Activated naive CD8-positive, alpha-beta T cell treated with anti-CD3 and anti-CD28 coated beads for 36 hours (primary cell): ENCODE results near the gene ZNF557. TPM values are rescaled to one million over a fixed set of nuclear protein-coding genes. Genes with fewer than 3 reads are reported as not detected.
"Not testable (repeated sequence)": the region's sequence is repeated elsewhere in the genome, so short reads cannot be mapped to it uniquely, and the experiment has no call there.

Experiments used
- DNase-seq: peaks from one replicate; pipeline ENCODE4 v3.0.0; 2021
- H3K27ac Mint-ChIP-seq: one replicate; pipeline ENCODE4 v1.8.0; 2022; ENCODE audit warnings: mild to moderate bottlenecking, moderate library complexity, mixed read lengths
- H3K27me3 Mint-ChIP-seq: one replicate; pipeline ENCODE4 v1.8.0; 2022; ENCODE audit warnings: mild to moderate bottlenecking, mixed read lengths
- H3K36me3 Mint-ChIP-seq: one replicate; pipeline ENCODE4 v1.8.0; 2021; ENCODE audit warnings: mild to moderate bottlenecking, mixed read lengths
- H3K4me1 Mint-ChIP-seq: one replicate; pipeline ENCODE4 v1.8.0; 2021; ENCODE audit warnings: mixed read lengths
- H3K4me3 Mint-ChIP-seq: one replicate; pipeline ENCODE4 v1.8.0; 2022; ENCODE audit warnings: mild to moderate bottlenecking, moderate library complexity, mixed read lengths
- H3K9me3 Mint-ChIP-seq: one replicate; pipeline ENCODE4 v1.8.0; 2022; ENCODE audit warnings: mixed read lengths
- total RNA-seq, 2 experiments: library from RNA; stranded (reverse); gene quantifications; one replicate each; pipeline ENCODE4 v1.2.3, GENCODE V29; 2021

ZNF557 gene
- total RNA-seq, 2 experiments from 2014 or later, result 10.5 to 11.6 TPM

DNA sequence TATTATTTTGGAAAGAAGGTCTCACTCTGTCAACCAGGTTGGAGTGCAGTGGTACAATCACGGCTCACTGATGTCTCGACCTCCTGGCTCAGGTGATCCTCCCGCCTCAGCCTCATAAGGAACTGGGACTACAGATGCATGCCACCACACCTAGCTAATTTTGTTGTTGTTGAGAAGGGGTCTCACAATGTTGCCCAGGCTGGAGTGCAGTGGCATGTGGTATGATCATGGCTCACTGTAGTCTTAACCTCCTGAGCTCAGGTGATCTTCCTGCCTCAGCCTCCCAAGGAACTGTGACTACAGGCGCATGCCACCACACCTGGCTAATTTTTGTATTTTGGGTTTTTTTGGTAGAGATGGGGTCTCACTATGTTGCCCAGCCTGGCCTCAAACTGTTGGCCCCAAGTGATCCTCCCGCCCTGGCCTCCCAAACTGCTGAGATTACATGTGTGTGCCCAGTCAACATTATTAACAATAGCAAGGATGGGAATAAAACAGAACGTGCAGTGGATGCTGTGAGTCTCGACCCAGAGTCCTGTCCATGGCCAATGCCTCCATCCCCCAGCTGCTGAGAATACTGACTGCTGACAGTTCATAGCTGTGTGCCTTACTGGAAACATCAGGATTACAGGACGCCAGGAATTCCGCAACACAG lies 5.6 kb upstream of the ZNF557 start:
- Mint-ChIP-seq H3K27me3 (no peaks in the 10 kb centered on the region), H3K9me3 (no peaks in the 10 kb centered on the region), H3K4me3 (no peak overlapping the region), H3K4me1 (peaks cover 2% of the 10 kb centered on the region), H3K36me3 (no peaks in the 10 kb centered on the region), H3K27ac (no peak overlapping the region)
- DNase-seq, result no peak

- H3K9me3 Mint-ChIP-seq, H3K27me3 Mint-ChIP-seq, H3K27ac Mint-ChIP-seq, DNase-seq, H3K4me3 Mint-ChIP-seq, H3K4me1 Mint-ChIP-seq: not testable (repeated sequence)
- peaks cover 12% of the 10 kb centered on the region for H3K36me3 Mint-ChIP-seq
Measured at GRCh38 chr19:7067122-7067521, 2.4 kb upstream of the ZNF557 start.

- Mint-ChIP-seq H3K4me3 (no peak overlapping the region), H3K27me3 (no peaks in the 10 kb centered on the region), H3K9me3 (no peaks in the 10 kb centered on the region), H3K36me3 (peaks cover 18% of the 10 kb centered on the region), H3K4me1 (peaks cover 5% of the 10 kb centered on the region), H3K27ac (no peak overlapping the region)
- DNase-seq, result no peak
Measured at GRCh38 chr19:7067716-7068115, 1.8 kb upstream of the ZNF557 start.

DNA sequence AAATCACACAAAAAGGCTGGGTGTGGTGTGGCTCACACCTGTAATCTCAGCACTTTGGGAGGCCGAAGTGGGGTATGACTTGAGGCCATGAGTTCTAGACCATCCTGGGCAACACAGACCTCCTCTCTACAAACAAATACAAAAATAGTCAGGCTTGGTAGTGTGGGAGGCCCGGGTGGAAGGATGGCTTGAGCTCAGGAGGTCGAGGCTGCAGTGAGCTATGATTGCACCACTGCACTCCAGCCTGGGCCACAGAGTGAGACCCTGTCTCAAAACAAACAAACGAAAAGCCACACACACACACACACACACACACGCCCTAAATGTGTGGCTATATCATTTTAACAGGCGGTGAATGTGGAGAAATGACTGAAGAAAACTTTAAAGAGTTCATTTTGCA lies 904 bp upstream of the ZNF557 start:
- no peak for DNase-seq
- Mint-ChIP-seq H3K9me3 (no peaks in the 10 kb centered on the region), H3K36me3 (peaks cover 21% of the 10 kb centered on the region), H3K27ac (peak overlapping the region; percentile 91), H3K27me3 (no peaks in the 10 kb centered on the region), H3K4me3 (peak overlapping the region; percentile 94), H3K4me1 (peaks cover 9% of the 10 kb centered on the region)

- H3K4me1 Mint-ChIP-seq, result peaks cover 9% of the 10 kb centered on the region
- H3K27me3 Mint-ChIP-seq, result no peaks in the 10 kb centered on the region
- no peaks in the 10 kb centered on the region for H3K9me3 Mint-ChIP-seq
- DNase-seq, result no peak
- peak overlapping the region; percentile 94 for H3K4me3 Mint-ChIP-seq
- H3K27ac Mint-ChIP-seq, result peak overlapping the region; percentile 91
- H3K36me3 Mint-ChIP-seq, result peaks cover 32% of the 10 kb centered on the region
Measured at GRCh38 chr19:7069904-7070226, 362 bp downstream of the ZNF557 start.

GRCh38 chr19:7072541-7072940 lies 3.0 kb downstream of the ZNF557 start:
- H3K27ac Mint-ChIP-seq, result peak overlapping the region; percentile 18
- no peak for DNase-seq
- H3K27me3 Mint-ChIP-seq, result no peaks in the 10 kb centered on the region
- H3K9me3 Mint-ChIP-seq, result peaks cover 10% of the 10 kb centered on the region
- H3K4me1 Mint-ChIP-seq, result peaks cover 9% of the 10 kb centered on the region
- peak overlapping the region; percentile 24 for H3K4me3 Mint-ChIP-seq
- H3K36me3 Mint-ChIP-seq, result peaks cover 58% of the 10 kb centered on the region

DNA sequence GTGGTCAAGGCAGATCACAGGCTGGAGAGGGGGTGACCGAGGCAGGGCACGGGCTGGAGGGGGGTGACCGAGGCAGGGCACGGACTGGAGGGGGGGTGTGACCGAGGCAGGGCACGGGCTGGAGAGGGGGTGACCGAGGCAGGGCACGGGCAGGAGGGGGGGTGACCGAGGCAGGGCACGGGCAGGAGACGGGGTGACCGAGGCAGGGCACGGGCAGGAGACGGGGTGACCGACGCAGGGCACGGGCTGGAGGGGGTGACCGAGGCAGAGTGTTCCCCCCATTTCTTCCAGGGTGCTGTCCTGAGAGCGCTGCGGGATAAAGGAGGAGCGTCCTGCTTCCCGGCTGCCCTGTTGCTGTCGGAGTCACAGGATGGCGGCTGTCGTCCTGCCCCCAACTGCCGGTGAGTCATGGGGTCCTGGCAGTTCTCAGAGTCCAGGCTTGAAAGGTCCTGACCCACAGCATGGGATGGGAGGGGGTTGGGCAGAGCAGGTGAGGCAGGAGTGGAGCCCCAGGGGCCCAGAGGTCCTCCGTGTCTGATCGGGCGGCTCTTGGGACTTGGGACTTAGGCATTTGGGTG lies 5.3 kb downstream of the ZNF557 start:
- Mint-ChIP-seq H3K4me3 (no peak overlapping the region), H3K27me3 (no peaks in the 10 kb centered on the region), H3K36me3 (peaks cover 80% of the 10 kb centered on the region), H3K9me3 (peaks cover 29% of the 10 kb centered on the region), H3K4me1 (peaks cover 6% of the 10 kb centered on the region), H3K27ac (no peak overlapping the region)
- no peak for DNase-seq

DNA sequence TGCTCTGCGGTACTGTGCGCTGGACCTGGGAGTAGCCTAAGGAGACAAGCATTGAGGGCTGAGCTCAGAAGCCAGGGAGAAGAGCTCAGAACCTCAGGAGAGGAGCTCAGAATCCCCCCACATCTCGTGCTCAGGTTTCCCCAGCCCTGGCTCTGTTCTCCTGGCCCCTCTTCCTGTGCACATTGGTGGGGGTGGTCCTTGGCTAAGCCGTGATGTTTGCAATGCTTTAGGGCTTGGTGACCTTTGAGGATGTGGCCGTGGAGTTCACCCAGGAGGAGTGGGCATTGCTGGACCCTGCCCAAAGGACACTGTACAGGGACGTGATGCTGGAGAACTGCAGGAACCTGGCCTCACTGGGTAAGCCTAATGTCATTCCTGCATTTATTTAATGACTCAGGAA lies 6.6 kb downstream of the ZNF557 start:
- Mint-ChIP-seq H3K9me3 (peaks cover 37% of the 10 kb centered on the region), H3K27me3 (no peaks in the 10 kb centered on the region), H3K27ac (no peak overlapping the region), H3K4me3 (no peak overlapping the region), H3K4me1 (peaks cover 4% of the 10 kb centered on the region), H3K36me3 (peaks cover 88% of the 10 kb centered on the region)
- DNase-seq, result no peak

DNA sequence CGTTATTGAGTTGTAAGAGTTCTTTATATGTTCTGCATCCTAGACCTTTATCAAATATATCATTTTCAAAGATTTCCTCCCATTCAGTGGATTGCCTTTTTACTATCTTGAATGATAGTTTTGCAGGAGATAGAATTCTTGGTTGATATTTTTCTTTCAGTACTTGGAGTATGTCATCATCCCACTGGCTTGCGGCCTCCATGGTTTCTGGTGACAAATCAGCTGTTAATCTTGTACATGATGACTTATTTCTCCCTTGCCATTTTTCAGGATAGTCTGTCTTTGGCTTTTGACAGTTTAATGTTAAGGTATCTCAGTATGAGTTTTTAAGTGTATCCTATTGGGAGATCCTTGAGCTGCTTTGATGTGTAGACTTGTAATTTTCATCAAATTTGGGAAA lies 8.5 kb downstream of the ZNF557 start:
- H3K27ac Mint-ChIP-seq, result no peak overlapping the region
- H3K9me3 Mint-ChIP-seq, result peaks cover 45% of the 10 kb centered on the region
- no peaks in the 10 kb centered on the region for H3K27me3 Mint-ChIP-seq
- no peak for DNase-seq
- no peak overlapping the region for H3K4me3 Mint-ChIP-seq
- peaks cover 2% of the 10 kb centered on the region for H3K4me1 Mint-ChIP-seq
- H3K36me3 Mint-ChIP-seq, result peaks cover 93% of the 10 kb centered on the region

- Mint-ChIP-seq H3K4me1 (no peaks in the 10 kb centered on the region), H3K27ac (peak overlapping the region; percentile 19), H3K9me3 (peaks cover 45% of the 10 kb centered on the region), H3K36me3 (peaks cover 90% of the 10 kb centered on the region), H3K4me3 (no peak overlapping the region), H3K27me3 (no peaks in the 10 kb centered on the region)
- no peak for DNase-seq
Measured at GRCh38 chr19:7083076-7083956, 13.8 kb downstream of the ZNF557 start.

GRCh38 chr19:7088999-7089398 lies 19.5 kb downstream of the ZNF557 start:
- peaks cover 39% of the 10 kb centered on the region for H3K9me3 Mint-ChIP-seq

GRCh38 chr19:7098096-7098495 lies 28.6 kb downstream of the ZNF557 start:
- H3K9me3 Mint-ChIP-seq, result peaks cover 33% of the 10 kb centered on the region
- H3K36me3 Mint-ChIP-seq, result peaks cover 22% of the 10 kb centered on the region
- H3K27ac Mint-ChIP-seq, result peak overlapping the region; percentile 95
- H3K4me1 Mint-ChIP-seq, result peaks cover 7% of the 10 kb centered on the region
- H3K27me3 Mint-ChIP-seq, result no peaks in the 10 kb centered on the region
- peak overlapping the region; percentile 92 for H3K4me3 Mint-ChIP-seq
- no peak for DNase-seq

More at GRCh38 chr19:7088999-7089398, 19.5 kb downstream of the ZNF557 start:
- Mint-ChIP-seq H3K27me3 (no peaks in the 10 kb centered on the region), H3K27ac (no peak overlapping the region), H3K4me3 (no peak overlapping the region), H3K36me3 (peaks cover 70% of the 10 kb centered on the region), H3K4me1 (peaks cover 8% of the 10 kb centered on the region)
- DNase-seq, result no peak

DNA sequence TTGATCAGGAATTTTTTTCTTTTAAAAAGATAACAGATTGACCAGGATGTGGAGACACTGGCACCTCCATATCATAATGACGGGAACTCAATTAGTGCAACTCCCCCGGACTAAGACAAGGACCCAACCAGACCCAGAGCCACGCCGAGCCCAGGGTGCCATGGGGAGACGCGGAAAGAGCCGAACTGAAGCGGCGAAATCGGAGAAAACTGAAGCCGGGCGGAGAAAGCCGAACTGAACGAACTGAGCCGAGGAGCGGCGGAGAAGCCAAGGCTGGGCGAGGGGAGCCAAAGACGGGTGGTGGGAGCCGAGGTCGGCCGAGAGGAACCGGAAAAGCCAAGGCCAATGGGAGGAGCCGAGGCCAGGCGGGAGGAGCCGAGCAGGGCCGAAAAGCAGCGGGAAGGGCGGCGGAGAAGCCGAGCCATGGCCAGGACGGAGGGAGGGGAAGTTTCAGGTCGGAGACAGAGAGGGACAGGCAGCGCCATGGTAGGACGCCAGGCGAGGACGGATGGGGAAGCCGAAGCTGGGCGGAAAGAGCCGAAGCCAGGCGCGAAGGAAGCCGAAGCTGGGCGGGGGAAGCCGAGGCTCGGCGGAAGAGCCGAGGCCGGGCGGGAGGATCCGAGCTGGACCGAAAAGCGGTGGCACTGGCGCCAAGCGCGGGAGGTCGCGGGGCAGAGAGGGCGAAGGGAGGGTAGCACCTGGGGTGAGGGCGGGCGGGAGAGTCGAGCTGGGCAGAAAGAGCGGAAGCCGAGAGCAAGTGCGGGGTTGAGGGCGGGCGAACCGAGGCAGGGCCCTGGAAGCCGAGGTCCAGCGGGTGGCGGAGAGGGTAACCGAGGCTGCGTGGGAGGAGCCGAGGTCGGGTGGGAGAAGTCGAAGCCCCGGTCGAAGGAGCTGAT lies 29.4 kb downstream of the ZNF557 start:
- Mint-ChIP-seq H3K4me3 (peak overlapping the region; percentile 92), H3K27me3 (no peaks in the 10 kb centered on the region), H3K9me3 (peaks cover 30% of the 10 kb centered on the region), H3K4me1 (peaks cover 7% of the 10 kb centered on the region), H3K36me3 (peaks cover 22% of the 10 kb centered on the region), H3K27ac (peak overlapping the region; percentile 95)
- DNase-seq, result peak; percentile 90

- peaks cover 7% of the 10 kb centered on the region for H3K4me1 Mint-ChIP-seq
- peak overlapping the region; percentile 95 for H3K27ac Mint-ChIP-seq
Measured at GRCh38 chr19:7099597-7099921, 30.1 kb downstream of the ZNF557 start.

More at GRCh38 chr19:7099597-7099921, 30.1 kb downstream of the ZNF557 start:
- H3K4me3 Mint-ChIP-seq, result peak overlapping the region; percentile 92
- no peaks in the 10 kb centered on the region for H3K27me3 Mint-ChIP-seq
- peaks cover 28% of the 10 kb centered on the region for H3K9me3 Mint-ChIP-seq
- no peak for DNase-seq
- peaks cover 22% of the 10 kb centered on the region for H3K36me3 Mint-ChIP-seq
